Endothelial cell of umbilical vein (primary cell): ENCODE data around the gene PCGF5. TPM values are rescaled to one million over a fixed set of nuclear protein-coding genes. Genes with fewer than 3 reads are reported as not detected.

ENCODE experiments used
- BruUV-seq: library from RNA; stranded (reverse); fragments of 400-500 nt; replicated peaks from 2 replicates; lab custom pipeline; 2021; lab: Mats Ljungman, UMichigan
- CTCF ChIA-PET: fragments of 300-600, 350-600 bp; sonication (Branson Sonifier 250); formaldehyde crosslinking; loops from one replicate; lab custom pipeline; 2021; ENCODE audit warnings: antibody characterized with exemption, inconsistent platforms; lab: Charles Lee
- POLR2A ChIA-PET: fragments of 300-600, 350-600 bp; sonication (Branson Sonifier 250); formaldehyde crosslinking; loops from one replicate; lab custom pipeline; 2021; ENCODE audit warnings: antibody characterized with exemption, inconsistent platforms; lab: Charles Lee
- DNase-seq: peaks from one replicate; pipeline ENCODE4 v3.0.0-alpha.2; 2011; ENCODE audit warnings: low read depth, low spot score
- FAIRE-seq: peaks from 2 replicates; lab custom pipeline; 2011; peaks lifted over from hg19 to GRCh38; lab: Jason Lieb, UNC
- H2AFZ ChIP-seq: 2 replicates; pipeline ENCODE4 v1.6.0; 2012; ENCODE audit warnings: low read depth, low read length, control low read depth, inconsistent platforms
- H3K27ac ChIP-seq: 2 replicates; pipeline ENCODE4 v1.5.1; 2011; ENCODE audit warnings: low read depth, mild to moderate bottlenecking, control low read depth, low read length, moderate library complexity; ENCODE audit not compliant: insufficient read depth
- H3K27me3 ChIP-seq, 2 experiments: 2 replicates each; pipeline versions ENCODE4 v1.6.0 to v1.6.1; 2011; ENCODE audit warnings: low read length in 2 of 2, mixed read lengths in 1 of 2; ENCODE audit not compliant: control insufficient read depth in 2 of 2, insufficient read depth in 2 of 2
- H3K36me3 ChIP-seq, 2 experiments: 2 replicates in 1 of 2; 3 replicates in 1 of 2; pipeline ENCODE4 v1.5.1; 2011; ENCODE audit warnings: low read length in 2 of 2, mild to moderate bottlenecking in 1 of 2, moderate library complexity in 1 of 2; ENCODE audit not compliant: control insufficient read depth in 2 of 2, insufficient read depth in 2 of 2; ENCODE audit errors: extremely low read depth in 1 of 2
- H3K4me1 ChIP-seq: 3 replicates; pipeline ENCODE4 v1.5.1; 2011; ENCODE audit warnings: mild to moderate bottlenecking, low read length; ENCODE audit not compliant: control insufficient read depth, insufficient read depth; ENCODE audit errors: extremely low read depth
- H3K4me2 ChIP-seq: 2 replicates; pipeline ENCODE4 v1.6.1; 2011; ENCODE audit warnings: low read length, control low read depth, mixed read lengths; ENCODE audit not compliant: insufficient read depth
- H3K4me3 ChIP-seq, 3 experiments: fragments of 200-600 bp in 1 of 3; sonication (generic), shearing (Covaris generic) in 1 of 3; replicated peaks in 1 of 3; 2 replicates each; pipeline ENCODE4 v1.5.1; 2011 to 2016; ENCODE audit warnings: control low read depth in 3 of 3, low read length in 3 of 3, mild to moderate bottlenecking in 2 of 3, inconsistent platforms in 1 of 3, low read depth in 1 of 3, moderate library complexity in 1 of 3; ENCODE audit not compliant: insufficient read depth in 1 of 3
- H3K79me2 ChIP-seq: 2 replicates; pipeline ENCODE4 v1.6.0; 2012; ENCODE audit warnings: low read length, inconsistent platforms; ENCODE audit not compliant: control insufficient read depth, insufficient read depth
- H3K9ac ChIP-seq: replicated peaks from 2 replicates; pipeline ENCODE3; 2011; ENCODE audit warnings: low read length, control low read depth; ENCODE audit not compliant: insufficient read depth; ENCODE audit errors: extremely low read depth
- H3K9me1 ChIP-seq: replicated peaks from 3 replicates; pipeline ENCODE4 v1.6.0; 2011; ENCODE audit warnings: mild to moderate bottlenecking, low read length; ENCODE audit not compliant: control insufficient read depth, insufficient read depth; ENCODE audit errors: extremely low read depth
- H3K9me3 ChIP-seq: replicated peaks from 2 replicates; pipeline ENCODE4 v1.5.1; 2012; ENCODE audit warnings: low read length, inconsistent platforms; ENCODE audit not compliant: control insufficient read depth, insufficient read depth
- H4K20me1 ChIP-seq: replicated peaks from 2 replicates; pipeline ENCODE3; 2011; ENCODE audit warnings: mild to moderate bottlenecking, low read length; ENCODE audit not compliant: control insufficient read depth, insufficient read depth; ENCODE audit errors: extremely low read depth
- EZH2 ChIP-seq: IDR thresholded peaks from 2 replicates; pipeline ENCODE4 v1.6.1; 2012; ENCODE audit warnings: borderline replicate concordance, low read depth, mild to moderate bottlenecking, moderate library complexity, low read length, inconsistent platforms; ENCODE audit not compliant: severe bottlenecking
- FOS ChIP-seq: IDR thresholded peaks from 2 replicates; pipeline ENCODE4 v1.6.1; 2011; ENCODE audit warnings: mild to moderate bottlenecking, low read length, moderate library complexity, borderline replicate concordance; ENCODE audit not compliant: insufficient read depth
- GATA2 ChIP-seq: IDR thresholded peaks from 2 replicates; pipeline ENCODE4 v1.7.0; 2011; ENCODE audit warnings: low read depth, mild to moderate bottlenecking, moderate library complexity, mixed read lengths, low read length; ENCODE audit not compliant: insufficient read length, insufficient read depth
- JUN ChIP-seq: IDR thresholded peaks from 2 replicates; pipeline ENCODE4 v1.6.1; 2011; ENCODE audit warnings: borderline replicate concordance, low read depth; ENCODE audit not compliant: insufficient read length, insufficient read depth
- MAX ChIP-seq: IDR thresholded peaks from 2 replicates; pipeline ENCODE4 v1.6.1; 2011; ENCODE audit not compliant: insufficient read depth, insufficient read length
- MYC ChIP-seq: IDR thresholded peaks from one replicate; pipeline ENCODE4 v1.6.1; 2011; ENCODE audit warnings: mild to moderate bottlenecking, low read depth, low read length
- POLR2A ChIP-seq: IDR thresholded peaks from 2 replicates; pipeline ENCODE4 v1.6.1; 2012; ENCODE audit warnings: low read depth, mild to moderate bottlenecking, control low read depth, low read length
- POLR2AphosphoS5 ChIP-seq: IDR thresholded peaks from 2 replicates; pipeline ENCODE4 v1.6.1; 2012; ENCODE audit warnings: low read depth, mild to moderate bottlenecking, control low read depth, low read length, moderate library complexity; ENCODE audit not compliant: insufficient read depth
- dilution Hi-C: fragments of 300-500 bp; cut with MboI; formaldehyde crosslinking; loops from one replicate; pipeline ENCODE4 v1.15.0; 2019; ENCODE audit warnings: low sequenced_read_pairs; ENCODE audit not compliant: extremely low pct_ligation_motif_present
- intact Hi-C: fragments of 100-400 bp; cut with micrococcal nuclease; formaldehyde crosslinking; loops from one replicate; pipeline ENCODE4 v1.10.0; 2022
- polyA plus RNA-seq, 4 experiments: library from polyadenylated mRNA; depleted of rRNA in 3 of 4; stranded (reverse) in 3 of 4; unstranded in 1 of 4; fragments of >200 nt; gene quantifications; 2 replicates each; pipeline versions ENCODE4 v1.2.1 to v1.2.3, GENCODE V29; 2011 to 2012; ENCODE audit warnings: missing spikeins in 1 of 4
- total RNA-seq: library from RNA; stranded (reverse); gene quantifications from 2 replicates; pipeline ENCODE4 v1.2.3, GENCODE V29; 2021
- TF ChIP-seq, protein P1 (sequence below), 2 donors: IDR thresholded peaks; 1 replicate in 1 of 2; 2 replicates in 1 of 2; pipeline ENCODE4 v1.5.1; 2011; ENCODE audit warnings: low read length in 2 of 2, mild to moderate bottlenecking in 2 of 2, moderate library complexity in 2 of 2, control low read depth in 1 of 2, inconsistent platforms in 1 of 2, low read depth in 1 of 2; ENCODE audit not compliant: insufficient read depth in 1 of 2; ENCODE audit errors: extremely low read depth in 1 of 2

Gene PCGF5
- total and polyA plus RNA-seq, 2 donors (not counting 3 experiments of a cell fraction or from before 2014, with no cell fraction given) = 25.0 to 29.8 TPM

GRCh38 chr10:91311601-91312381 is 91.3 kb downstream of the PCGF5 start:
- no peak overlapping the region for H3K27ac ChIP-seq
- H3K79me2 ChIP-seq = no peaks in the 10 kb centered on the region
- peaks cover 7 to 8% of the 10 kb centered on the region in 2 experiments for H3K27me3 ChIP-seq
- no peaks in the 10 kb centered on the region for H3K36me3 ChIP-seq
- H3K4me3 ChIP-seq = no peak overlapping the region
- no peak overlapping the region for H3K9ac ChIP-seq
- BruUV-seq = no TSS peak
- dilution Hi-C loops = no loop called here
- H3K4me2 ChIP-seq = no peak overlapping the region
- intact Hi-C loops = no loop called here
- no peaks in the 10 kb centered on the region for H3K9me3 ChIP-seq
- H2AFZ ChIP-seq = no peak overlapping the region
- TF ChIP-seq MAX = no peak
- TF ChIP-seq EZH2 = no peak
- no peak for TF ChIP-seq FOS
- no peak for TF ChIP-seq GATA2
- TF ChIP-seq POLR2AphosphoS5 = no peak
- TF ChIP-seq MYC = no peak
- TF ChIP-seq POLR2A = no peak
- TF ChIP-seq JUN = no peak
- TF ChIP-seq, protein P1, sequence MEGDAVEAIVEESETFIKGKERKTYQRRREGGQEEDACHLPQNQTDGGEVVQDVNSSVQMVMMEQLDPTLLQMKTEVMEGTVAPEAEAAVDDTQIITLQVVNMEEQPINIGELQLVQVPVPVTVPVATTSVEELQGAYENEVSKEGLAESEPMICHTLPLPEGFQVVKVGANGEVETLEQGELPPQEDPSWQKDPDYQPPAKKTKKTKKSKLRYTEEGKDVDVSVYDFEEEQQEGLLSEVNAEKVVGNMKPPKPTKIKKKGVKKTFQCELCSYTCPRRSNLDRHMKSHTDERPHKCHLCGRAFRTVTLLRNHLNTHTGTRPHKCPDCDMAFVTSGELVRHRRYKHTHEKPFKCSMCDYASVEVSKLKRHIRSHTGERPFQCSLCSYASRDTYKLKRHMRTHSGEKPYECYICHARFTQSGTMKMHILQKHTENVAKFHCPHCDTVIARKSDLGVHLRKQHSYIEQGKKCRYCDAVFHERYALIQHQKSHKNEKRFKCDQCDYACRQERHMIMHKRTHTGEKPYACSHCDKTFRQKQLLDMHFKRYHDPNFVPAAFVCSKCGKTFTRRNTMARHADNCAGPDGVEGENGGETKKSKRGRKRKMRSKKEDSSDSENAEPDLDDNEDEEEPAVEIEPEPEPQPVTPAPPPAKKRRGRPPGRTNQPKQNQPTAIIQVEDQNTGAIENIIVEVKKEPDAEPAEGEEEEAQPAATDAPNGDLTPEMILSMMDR (IDR thresholded peaks at IDR 0.05; ENCODE audit: extremely low read depth in 1 of 2, insufficient read depth in 1 of 2, low read depth in 1 of 2, low read length in 2 of 2) = no peak
- FAIRE-seq = no peak
- H3K4me1 ChIP-seq = no peaks in the 10 kb centered on the region
- H3K9me1 ChIP-seq = no peaks in the 10 kb centered on the region
- no peak for DNase-seq
- POLR2A ChIA-PET = no interaction called here
- no peaks in the 10 kb centered on the region for H4K20me1 ChIP-seq
- CTCF ChIA-PET = interaction anchor here (0.6 to 2.4 kb wide), 3 partner anchors 13 to 240 kb away, joined by 3 to 13 read pairs (median 6); no protein-coding TSS in a partner anchor
